Panc1 (cell line): ENCODE data around the gene MYOG. TPM values are rescaled to one million over a fixed set of nuclear protein-coding genes. Genes with fewer than 3 reads are reported as not detected.
A peak's percentile ranks its signal among the peaks of the same experiment; 100 is the strongest.

ENCODE experiments used
- ATAC-seq: fragments of 200-7000 bp; cut with Tn5 transposase; 2 replicates; pipeline ENCODE4 v1.9.1; 2020; ENCODE audit warnings: mild to moderate bottlenecking, moderate library complexity
- BruUV-seq: library from RNA; stranded (reverse); fragments of 400-500 nt; replicated peaks from 2 replicates; lab custom pipeline; 2021; lab: Mats Ljungman, UMichigan
- CTCF ChIA-PET: fragments of 300-600 bp; sonication (Branson Sonifier 250); formaldehyde crosslinking; loops from one replicate; lab custom pipeline; 2022; ENCODE audit warnings: antibody characterized with exemption; lab: Charles Lee
- POLR2A ChIA-PET: fragments of 300-600 bp; sonication (Branson Sonifier 250); formaldehyde crosslinking; loops from one replicate; lab custom pipeline; 2022; ENCODE audit warnings: antibody characterized with exemption; lab: Charles Lee
- DNase-seq: peaks from one replicate; pipeline ENCODE4 v3.0.0-alpha.2; 2010; ENCODE audit warnings: low read depth, low spot score
- H3K27ac ChIP-seq: 2 replicates; pipeline ENCODE4 v1.5.1; 2011; ENCODE audit warnings: mild to moderate bottlenecking, low read length, inconsistent platforms
- H3K27me3 ChIP-seq: fragments of 200-500 bp; sonication (Bioruptor generic); 2 replicates; pipeline ENCODE4 v1.6.0; 2014; ENCODE audit warnings: low read length, inconsistent platforms; ENCODE audit not compliant: control insufficient read depth, insufficient read depth
- H3K36me3 ChIP-seq: fragments of 200-500 bp; sonication (Bioruptor generic); 2 replicates; pipeline ENCODE4 v1.5.1; 2014; ENCODE audit warnings: inconsistent platforms, mild to moderate bottlenecking, low read length, moderate library complexity; ENCODE audit not compliant: control insufficient read depth, insufficient read depth
- H3K4me1 ChIP-seq: 2 replicates; pipeline ENCODE4 v1.5.1; 2011; ENCODE audit warnings: inconsistent platforms, mild to moderate bottlenecking, low read length, moderate library complexity; ENCODE audit not compliant: control insufficient read depth, insufficient read depth
- H3K4me3 ChIP-seq, 2 experiments: 2 replicates each; pipeline ENCODE4 v1.5.1; 2011 to 2012; ENCODE audit warnings: low read depth in 2 of 2, low read length in 2 of 2, mild to moderate bottlenecking in 2 of 2, inconsistent platforms in 1 of 2, moderate library complexity in 1 of 2
- H3K9me3 ChIP-seq: fragments of 200-500 bp; sonication (Bioruptor generic); 2 replicates; pipeline ENCODE4 v1.5.1; 2014; ENCODE audit warnings: low read depth, mild to moderate bottlenecking, inconsistent platforms, low read length, moderate library complexity; ENCODE audit not compliant: control insufficient read depth, insufficient read depth
- POLR2AphosphoS5 ChIP-seq: IDR thresholded peaks from 2 replicates; pipeline ENCODE4 v1.6.1; 2012; ENCODE audit warnings: mild to moderate bottlenecking, low read depth, low read length, moderate library complexity
- SIN3A ChIP-seq: IDR thresholded peaks from 2 replicates; pipeline ENCODE4 v1.6.1; 2012; ENCODE audit warnings: low read depth, mild to moderate bottlenecking, low read length, moderate library complexity, borderline replicate concordance; ENCODE audit not compliant: insufficient read depth
- TCF7L2 ChIP-seq: IDR thresholded peaks from 2 replicates; pipeline ENCODE4 v1.6.1; 2011; ENCODE audit warnings: mild to moderate bottlenecking, low read depth, low read length, inconsistent platforms
- in situ Hi-C: cut with HindIII; loops from 2 replicates; pipeline ENCODE4 v1.10.0; 2016; ENCODE audit warnings: low sequenced_read_pairs, low pct_unique_long_range_greater_than_20kb
- intact Hi-C: fragments of 100-400 bp; cut with micrococcal nuclease; formaldehyde crosslinking; loops from one replicate; pipeline ENCODE4 v1.10.0; 2022; ENCODE audit not compliant: unreplicated experiment
- total RNA-seq: library from RNA; stranded (reverse); gene quantifications from one replicate; pipeline ENCODE4 v1.2.1, GENCODE V29; 2021; ENCODE audit not compliant: unreplicated experiment
- TF ChIP-seq, protein P1 (sequence below): fragments of 450-650 bp; IDR thresholded peaks from 2 replicates; pipeline ENCODE4 v1.5.1; 2017; ENCODE audit warnings: mild to moderate bottlenecking
- TF ChIP-seq, protein P2 (sequence below), 2 experiments: IDR thresholded peaks; 2 replicates each; pipeline ENCODE4 v1.6.1; 2011 to 2012; ENCODE audit warnings: low read depth in 2 of 2, control low read depth in 1 of 2, low read length in 1 of 2, mild to moderate bottlenecking in 1 of 2, moderate library complexity in 1 of 2; ENCODE audit not compliant: insufficient read depth in 1 of 2

MYOG gene
- total RNA-seq, 1 experiment from 2014 or later = not detected

DNA sequence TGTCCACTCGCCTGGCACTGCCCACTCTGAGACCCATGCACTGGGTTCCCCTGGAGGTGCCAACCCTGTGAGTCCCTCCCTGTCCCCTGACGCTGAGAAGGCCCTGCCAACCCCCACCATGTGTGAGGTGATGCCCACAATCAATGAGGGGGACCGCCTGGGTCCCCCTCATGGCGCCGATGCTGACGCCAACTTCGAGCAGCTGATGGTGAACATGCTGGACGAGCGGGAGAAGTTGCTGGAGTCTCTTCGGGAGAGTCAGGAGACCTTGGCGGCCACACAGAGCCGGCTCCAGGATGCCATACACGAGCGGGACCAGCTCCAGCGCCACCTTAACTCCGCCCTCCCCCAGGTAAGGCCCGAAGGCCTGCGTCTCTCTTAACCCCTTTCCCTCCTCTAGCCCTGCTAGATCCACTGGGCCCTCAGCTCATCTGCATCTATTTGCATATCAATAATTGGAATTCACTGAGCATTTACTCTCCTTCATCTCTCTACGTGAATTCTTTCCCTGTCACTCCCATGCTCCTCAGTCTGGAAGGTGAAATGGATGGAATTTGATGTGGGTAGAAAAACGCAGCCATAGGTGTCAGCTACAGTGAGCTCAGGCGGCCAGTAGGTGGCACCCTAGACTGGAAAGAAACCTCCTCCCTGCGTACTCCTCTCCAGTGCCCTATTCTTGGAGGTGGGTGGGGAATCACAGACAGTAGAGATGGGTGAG is 46.8 kb downstream of the MYOG start:
- H3K4me1 ChIP-seq = no peaks in the 10 kb centered on the region
- peak; percentile 92 for ATAC-seq
- in situ Hi-C loops = no loop called here
- no peak overlapping the region for H3K4me3 ChIP-seq
- no peak overlapping the region for H3K27ac ChIP-seq
- no peaks in the 10 kb centered on the region for H3K36me3 ChIP-seq
- DNase-seq = peak; percentile 52
- BruUV-seq = no TSS peak
- H3K9me3 ChIP-seq = no peaks in the 10 kb centered on the region
- CTCF ChIA-PET = interaction anchor here (0.6 to 2.6 kb wide), 12 partner anchors 9 to 230 kb away, joined by 3 to 43 read pairs (median 6); partner anchors contain the start of gene PPFIA4
- POLR2A ChIA-PET = no interaction called here
- intact Hi-C loops = loop anchor here (1.0 to 5.0 kb wide), 4 partner anchors 78 to 230 kb away; no protein-coding TSS in a partner anchor
- no peaks in the 10 kb centered on the region for H3K27me3 ChIP-seq
- TF ChIP-seq POLR2AphosphoS5 = no peak
- TF ChIP-seq, protein P1, sequence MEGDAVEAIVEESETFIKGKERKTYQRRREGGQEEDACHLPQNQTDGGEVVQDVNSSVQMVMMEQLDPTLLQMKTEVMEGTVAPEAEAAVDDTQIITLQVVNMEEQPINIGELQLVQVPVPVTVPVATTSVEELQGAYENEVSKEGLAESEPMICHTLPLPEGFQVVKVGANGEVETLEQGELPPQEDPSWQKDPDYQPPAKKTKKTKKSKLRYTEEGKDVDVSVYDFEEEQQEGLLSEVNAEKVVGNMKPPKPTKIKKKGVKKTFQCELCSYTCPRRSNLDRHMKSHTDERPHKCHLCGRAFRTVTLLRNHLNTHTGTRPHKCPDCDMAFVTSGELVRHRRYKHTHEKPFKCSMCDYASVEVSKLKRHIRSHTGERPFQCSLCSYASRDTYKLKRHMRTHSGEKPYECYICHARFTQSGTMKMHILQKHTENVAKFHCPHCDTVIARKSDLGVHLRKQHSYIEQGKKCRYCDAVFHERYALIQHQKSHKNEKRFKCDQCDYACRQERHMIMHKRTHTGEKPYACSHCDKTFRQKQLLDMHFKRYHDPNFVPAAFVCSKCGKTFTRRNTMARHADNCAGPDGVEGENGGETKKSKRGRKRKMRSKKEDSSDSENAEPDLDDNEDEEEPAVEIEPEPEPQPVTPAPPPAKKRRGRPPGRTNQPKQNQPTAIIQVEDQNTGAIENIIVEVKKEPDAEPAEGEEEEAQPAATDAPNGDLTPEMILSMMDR = peak; percentile 93

DNA sequence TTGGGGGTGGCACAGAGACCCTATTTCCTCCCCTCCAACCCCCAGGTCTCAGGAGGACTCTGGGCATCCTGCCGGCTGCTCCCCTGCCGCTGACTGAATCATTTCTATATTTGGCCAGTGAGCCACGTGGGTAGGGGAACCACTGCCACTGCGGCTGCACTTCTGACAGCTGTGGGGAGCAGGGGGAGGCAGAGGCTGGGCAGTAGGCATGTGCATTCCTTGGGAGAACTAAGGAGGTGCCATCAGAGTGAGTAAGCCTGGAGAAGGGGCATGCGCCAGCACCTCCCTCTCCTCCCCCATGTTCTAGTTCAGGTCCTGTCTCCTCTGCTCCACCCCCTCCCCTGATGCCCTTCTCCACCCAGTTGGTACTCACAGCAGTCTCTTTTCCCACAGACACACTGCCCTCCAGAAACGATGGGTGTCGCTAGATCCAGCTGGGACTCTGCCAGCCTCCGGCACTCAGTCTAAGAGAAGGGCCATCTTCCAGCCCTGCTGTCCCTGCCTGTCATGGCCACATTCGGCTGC is 47.5 kb downstream of the MYOG start:
- intact Hi-C loops (loop anchor here (2.0 to 5.0 kb wide), 3 partner anchors 79 to 179 kb away; no protein-coding TSS in a partner anchor), in situ Hi-C loops (no loop called here)
- no peaks in the 10 kb centered on the region for H3K36me3 ChIP-seq
- H3K4me1 ChIP-seq = no peaks in the 10 kb centered on the region
- no peaks in the 10 kb centered on the region for H3K9me3 ChIP-seq
- BruUV-seq = no TSS peak
- ATAC-seq (no peak), DNase-seq (no peak)
- H3K4me3 ChIP-seq = no peak overlapping the region
- no peak overlapping the region for H3K27ac ChIP-seq
- ChIA-PET POLR2A (no interaction called here), CTCF (interaction anchor here (0.6 to 2.6 kb wide), 4 partner anchors 12 to 178 kb away, joined by 3 to 43 read pairs (median 5); no protein-coding TSS in a partner anchor)
- H3K27me3 ChIP-seq = no peaks in the 10 kb centered on the region
- TF ChIP-seq POLR2AphosphoS5 (no peak), TCF7L2 (no peak), SIN3A (no peak)
- TF ChIP-seq, protein P2, sequence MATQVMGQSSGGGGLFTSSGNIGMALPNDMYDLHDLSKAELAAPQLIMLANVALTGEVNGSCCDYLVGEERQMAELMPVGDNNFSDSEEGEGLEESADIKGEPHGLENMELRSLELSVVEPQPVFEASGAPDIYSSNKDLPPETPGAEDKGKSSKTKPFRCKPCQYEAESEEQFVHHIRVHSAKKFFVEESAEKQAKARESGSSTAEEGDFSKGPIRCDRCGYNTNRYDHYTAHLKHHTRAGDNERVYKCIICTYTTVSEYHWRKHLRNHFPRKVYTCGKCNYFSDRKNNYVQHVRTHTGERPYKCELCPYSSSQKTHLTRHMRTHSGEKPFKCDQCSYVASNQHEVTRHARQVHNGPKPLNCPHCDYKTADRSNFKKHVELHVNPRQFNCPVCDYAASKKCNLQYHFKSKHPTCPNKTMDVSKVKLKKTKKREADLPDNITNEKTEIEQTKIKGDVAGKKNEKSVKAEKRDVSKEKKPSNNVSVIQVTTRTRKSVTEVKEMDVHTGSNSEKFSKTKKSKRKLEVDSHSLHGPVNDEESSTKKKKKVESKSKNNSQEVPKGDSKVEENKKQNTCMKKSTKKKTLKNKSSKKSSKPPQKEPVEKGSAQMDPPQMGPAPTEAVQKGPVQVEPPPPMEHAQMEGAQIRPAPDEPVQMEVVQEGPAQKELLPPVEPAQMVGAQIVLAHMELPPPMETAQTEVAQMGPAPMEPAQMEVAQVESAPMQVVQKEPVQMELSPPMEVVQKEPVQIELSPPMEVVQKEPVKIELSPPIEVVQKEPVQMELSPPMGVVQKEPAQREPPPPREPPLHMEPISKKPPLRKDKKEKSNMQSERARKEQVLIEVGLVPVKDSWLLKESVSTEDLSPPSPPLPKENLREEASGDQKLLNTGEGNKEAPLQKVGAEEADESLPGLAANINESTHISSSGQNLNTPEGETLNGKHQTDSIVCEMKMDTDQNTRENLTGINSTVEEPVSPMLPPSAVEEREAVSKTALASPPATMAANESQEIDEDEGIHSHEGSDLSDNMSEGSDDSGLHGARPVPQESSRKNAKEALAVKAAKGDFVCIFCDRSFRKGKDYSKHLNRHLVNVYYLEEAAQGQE (IDR thresholded peaks at IDR 0.05; ENCODE audit: insufficient read depth in 1 of 2, low read depth in 2 of 2, low read length in 1 of 2) = no peak
- TF ChIP-seq, protein P1 = no peak
